Pancreas (tissue), 10 donors: Measurements from ENCODE around the gene TMCC1. TPM values are rescaled to one million over a fixed set of nuclear protein-coding genes. Genes with fewer than 3 reads are reported as not detected.

ENCODE experiments used
- ATAC-seq, 4 donors: fragments of 200-7000 bp; cut with Tn5 transposase; one replicate each; pipeline versions ENCODE4 v1.8.0 to v1.9.1; 2020; ENCODE audit warnings: mild to moderate bottlenecking in 4 of 4, moderate library complexity in 4 of 4
- DNase-seq, 6 donors: peaks; one replicate each; pipeline ENCODE4 v3.0.0-alpha.2; 2020
- FAIRE-seq: peaks from 2 replicates; lab custom pipeline; 2012; peaks lifted over from hg19 to GRCh38; lab: Jason Lieb, UNC
- H3K27ac ChIP-seq, 4 donors: fragments of 200-600 bp; sonication (generic); 1 replicate in 3 of 4; 2 replicates in 1 of 4; pipeline versions ENCODE4 v1.5.0 to v1.8.0; 2020
- H3K27me3 ChIP-seq, 4 donors: fragments of 200-600 bp; one replicate each; pipeline ENCODE4 v1.8.0; 2021
- H3K36me3 ChIP-seq, 3 donors: fragments of 200-600 bp; sonication (generic) in 1 of 3; one replicate each; pipeline versions ENCODE4 v1.5.0 to v1.8.0; 2020 to 2021
- H3K4me1 ChIP-seq, 3 donors: fragments of 200-600 bp; one replicate each; pipeline ENCODE4 v1.8.0; 2021
- H3K4me3 ChIP-seq, 4 donors: fragments of 200-600 bp; sonication (generic) in 2 of 4; one replicate each; pipeline versions ENCODE4 v1.5.0 to v1.8.0; 2020 to 2021
- H3K9me3 ChIP-seq, 4 donors: fragments of 200-600 bp; one replicate each; pipeline ENCODE4 v1.8.0; 2021
- WGBS, 2 donors: extraction: QIAGEN DNeasy Blood & Tissue Kit; methylation state at CpG; one replicate each; pipeline ENCODE4 v1.1.7; 2013; 5-methylcytosine and 5-hydroxymethylcytosine counted together
- intact Hi-C, 3 donors: fragments of 100-400 bp; cut with DNase I; formaldehyde crosslinking; loops; one replicate each; pipeline versions ENCODE4 v1.11.1 to v1.14.2; 2022
- polyA plus RNA-seq, 2 donors: library from polyadenylated mRNA; stranded (reverse); fragments of 200-250 nt; gene quantifications; one replicate each; pipeline ENCODE4 v1.2.3, GENCODE V29; 2013
- total RNA-seq, 6 donors: library from RNA; stranded (reverse); fragmentation: NEBNext Ultra II Directional in 4 of 6; extraction: Animal tissue kit (Norgen Biotek cat#: 25700) in 4 of 6; gene quantifications; one replicate each; pipeline versions ENCODE4 v1.2.1 to v1.2.4, GENCODE V29; 2021 to 2023
- TF ChIP-seq, protein P1 (sequence below), 4 donors: fragments of 200-600 bp; sonication (generic) in 3 of 4; IDR thresholded peaks; one replicate each; pipeline versions ENCODE4 v1.5.0 to v1.8.0; 2021; ENCODE audit warnings: antibody characterized with exemption in 4 of 4
- donor health status: healthy with polysubstance abuse.
- donor health status: DM: no; HTN: no; CAD: no; lungs with moderate emphysema.
- donor health status: DM: no; HTN: no; CAD: no.
- donor health status: control.
- donor health status: control.
- donor health status: Bipolar disorder and iron deficiency.
- donor health status: DM: yes; HTN: yes; CAD: no.
- donor health status: DM: no; HTN: no; CAD: no.
- donor health status: DM: no; HTN: no; CAD: no.
- donor health status: DM: yes; HTN: yes; CAD: no.

The TMCC1 gene
- total and polyA plus RNA-seq, 8 donors, result 5.6 to 27.5 (median 16.9) TPM

GRCh38 chr3:129610276-129610675 lies 283.2 kb downstream of the TMCC1 start:
- TF ChIP-seq, protein P1, sequence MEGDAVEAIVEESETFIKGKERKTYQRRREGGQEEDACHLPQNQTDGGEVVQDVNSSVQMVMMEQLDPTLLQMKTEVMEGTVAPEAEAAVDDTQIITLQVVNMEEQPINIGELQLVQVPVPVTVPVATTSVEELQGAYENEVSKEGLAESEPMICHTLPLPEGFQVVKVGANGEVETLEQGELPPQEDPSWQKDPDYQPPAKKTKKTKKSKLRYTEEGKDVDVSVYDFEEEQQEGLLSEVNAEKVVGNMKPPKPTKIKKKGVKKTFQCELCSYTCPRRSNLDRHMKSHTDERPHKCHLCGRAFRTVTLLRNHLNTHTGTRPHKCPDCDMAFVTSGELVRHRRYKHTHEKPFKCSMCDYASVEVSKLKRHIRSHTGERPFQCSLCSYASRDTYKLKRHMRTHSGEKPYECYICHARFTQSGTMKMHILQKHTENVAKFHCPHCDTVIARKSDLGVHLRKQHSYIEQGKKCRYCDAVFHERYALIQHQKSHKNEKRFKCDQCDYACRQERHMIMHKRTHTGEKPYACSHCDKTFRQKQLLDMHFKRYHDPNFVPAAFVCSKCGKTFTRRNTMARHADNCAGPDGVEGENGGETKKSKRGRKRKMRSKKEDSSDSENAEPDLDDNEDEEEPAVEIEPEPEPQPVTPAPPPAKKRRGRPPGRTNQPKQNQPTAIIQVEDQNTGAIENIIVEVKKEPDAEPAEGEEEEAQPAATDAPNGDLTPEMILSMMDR (IDR thresholded peaks at IDR 0.05), result no peak
- H3K4me3 ChIP-seq, result no peak overlapping the region
- ATAC-seq (no peak), FAIRE-seq (no peak), DNase-seq (peak in 1 of 6 donors; percentile 12)
- H3K27ac ChIP-seq, result no peak overlapping the region
- no peaks in the 10 kb centered on the region for H3K27me3 ChIP-seq
- intact Hi-C loops, result no loop called here
- H3K36me3 ChIP-seq, result no peaks in the 10 kb centered on the region
- H3K9me3 ChIP-seq, result no peaks in the 10 kb centered on the region
- H3K4me1 ChIP-seq, result peaks cover 0 to 11% (median 4%) of the 10 kb centered on the region in 3 donors
- WGBS, 2 donors, result 53 to 56% methylated on average over 10 of the region's 10 CpGs

- Histone ChIP-seq H3K27me3 (no peaks in the 10 kb centered on the region), H3K4me1 (peaks cover 0 to 8% (median 4%) of the 10 kb centered on the region in 3 donors), H3K36me3 (no peaks in the 10 kb centered on the region), H3K9me3 (no peaks in the 10 kb centered on the region), H3K4me3 (no peak overlapping the region), H3K27ac (no peak overlapping the region)
- DNase-seq (no peak), ATAC-seq (no peak), FAIRE-seq (no peak)
- intact Hi-C loops, result no loop called here
- 11 to 12% methylated on average over 3 of the region's 3 CpGs for WGBS, 2 donors
- TF ChIP-seq, protein P1 (IDR thresholded peaks at IDR 0.05), result no peak
Observed at GRCh38 chr3:129609591-129610182, 283.8 kb downstream of the TMCC1 start.

GRCh38 chr3:129608936-129609590 lies 284.4 kb downstream of the TMCC1 start:
- 83 to 87% methylated on average over 4 of the region's 4 CpGs for WGBS, 2 donors
- Histone ChIP-seq H3K9me3 (no peaks in the 10 kb centered on the region), H3K27ac (no peak overlapping the region), H3K4me3 (no peak overlapping the region), H3K36me3 (no peaks in the 10 kb centered on the region), H3K27me3 (no peaks in the 10 kb centered on the region), H3K4me1 (peaks cover 0 to 10% (median 4%) of the 10 kb centered on the region in 3 donors)
- DNase-seq, result no peak
- TF ChIP-seq, protein P1 (IDR thresholded peaks at IDR 0.05), result no peak
- intact Hi-C loops, result no loop called here
- FAIRE-seq, result no peak
- ATAC-seq, result no peak

GRCh38 chr3:129608087-129608935 lies 285.2 kb downstream of the TMCC1 start:
- 75 to 78% methylated on average over 17 of the region's 17 CpGs for WGBS, 2 donors
- intact Hi-C loops, result no loop called here
- Histone ChIP-seq H3K9me3 (no peaks in the 10 kb centered on the region), H3K27me3 (no peaks in the 10 kb centered on the region), H3K4me3 (no peak overlapping the region), H3K27ac (peak overlapping the region in 2 of 4 donors; percentile 63 to 72), H3K4me1 (peaks cover 4 to 15% (median 4%) of the 10 kb centered on the region in 3 donors), H3K36me3 (no peaks in the 10 kb centered on the region)
- no peak for ATAC-seq
- no peak for DNase-seq
- TF ChIP-seq, protein P1 (IDR thresholded peaks at IDR 0.05), result no peak
- no peak for FAIRE-seq
